Mesenchymal stem cell (in vitro differentiated cells and primary cell): ENCODE results near the gene RIMBP3C.
A peak's percentile ranks its signal among the peaks of the same experiment; 100 is the strongest.

Source experiments
- DNase-seq: peaks from one replicate; pipeline ENCODE4 v3.0.0-alpha.2; 2013
- H2AFZ ChIP-seq: one replicate; pipeline ENCODE4 v1.6.1; 2013; ENCODE audit warnings: low read depth, mild to moderate bottlenecking, control low read depth, inconsistent platforms, low read length, moderate library complexity
- H2AK5ac ChIP-seq: 2 replicates; pipeline ENCODE4 v1.6.1; 2013; ENCODE audit warnings: low read length, moderate library complexity, mild to moderate bottlenecking, inconsistent platforms; ENCODE audit not compliant: severe bottlenecking
- H2BK120ac ChIP-seq: one replicate; pipeline ENCODE4 v1.6.1; 2013; ENCODE audit warnings: low read depth, mild to moderate bottlenecking, inconsistent platforms, low read length, moderate library complexity
- H2BK12ac ChIP-seq, 2 experiments: one replicate each; pipeline ENCODE4 v1.6.1; 2013; ENCODE audit warnings: inconsistent platforms in 2 of 2, low read length in 2 of 2, mild to moderate bottlenecking in 2 of 2, moderate library complexity in 2 of 2, control low read depth in 1 of 2
- H2BK15ac ChIP-seq: one replicate; pipeline ENCODE4 v1.6.1; 2013; ENCODE audit warnings: mild to moderate bottlenecking, low read depth, inconsistent platforms; ENCODE audit not compliant: poor library complexity, severe bottlenecking
- H2BK5ac ChIP-seq: 2 replicates; pipeline ENCODE4 v1.6.1; 2013; ENCODE audit warnings: low read depth, mild to moderate bottlenecking, low read length, control low read depth, inconsistent platforms; ENCODE audit not compliant: poor library complexity, severe bottlenecking
- H3K14ac ChIP-seq, 2 experiments: one replicate each; pipeline ENCODE4 v1.6.1; 2013; ENCODE audit warnings: inconsistent platforms in 2 of 2, low read length in 2 of 2, control low read depth in 1 of 2, mild to moderate bottlenecking in 1 of 2, moderate library complexity in 1 of 2
- H3K18ac ChIP-seq, 2 experiments: one replicate each; pipeline ENCODE4 v1.6.1; 2013; ENCODE audit warnings: inconsistent platforms in 2 of 2, low read length in 2 of 2, control low read depth in 1 of 2, low read depth in 1 of 2, mild to moderate bottlenecking in 1 of 2
- H3K23ac ChIP-seq, 2 experiments: one replicate each; pipeline ENCODE4 v1.6.1; 2013; ENCODE audit warnings: inconsistent platforms in 2 of 2, low read length in 2 of 2, mild to moderate bottlenecking in 2 of 2, moderate library complexity in 2 of 2, control low read depth in 1 of 2
- H3K27ac ChIP-seq: 2 replicates; pipeline ENCODE4 v1.5.1; 2013; ENCODE audit warnings: mild to moderate bottlenecking, moderate library complexity, low read length, control low read depth, inconsistent platforms; ENCODE audit not compliant: poor library complexity, severe bottlenecking
- H3K27me3 ChIP-seq, 2 experiments: 2 replicates each; pipeline versions ENCODE4 v1.6.1 to v1.7.0; 2013; ENCODE audit warnings: low read length in 2 of 2, mild to moderate bottlenecking in 2 of 2, moderate library complexity in 2 of 2, control low read depth in 1 of 2, inconsistent platforms in 1 of 2; ENCODE audit not compliant: control insufficient read depth in 1 of 2, insufficient read depth in 1 of 2
- H3K36me3 ChIP-seq, 2 experiments: 2 replicates each; pipeline versions ENCODE4 v1.6.1 to v1.7.0; 2013; ENCODE audit warnings: low read length in 2 of 2, control low read depth in 1 of 2, inconsistent platforms in 1 of 2, low read depth in 1 of 2, mild to moderate bottlenecking in 1 of 2; ENCODE audit not compliant: insufficient read depth in 2 of 2, control insufficient read depth in 1 of 2
- H3K4ac ChIP-seq, 2 experiments: one replicate each; pipeline ENCODE4 v1.6.1; 2013; ENCODE audit warnings: inconsistent platforms in 2 of 2, low read length in 2 of 2, mild to moderate bottlenecking in 2 of 2, moderate library complexity in 2 of 2, control low read depth in 1 of 2, low read depth in 1 of 2
- H3K4me1 ChIP-seq: 2 replicates; pipeline ENCODE4 v1.6.1; 2013; ENCODE audit warnings: low read depth, low read length, control low read depth; ENCODE audit not compliant: control insufficient read depth, insufficient read depth
- H3K4me2 ChIP-seq: 2 replicates; pipeline ENCODE4 v1.6.1; 2013; ENCODE audit warnings: low read length, mild to moderate bottlenecking, inconsistent platforms; ENCODE audit not compliant: poor library complexity, severe bottlenecking
- H3K4me3 ChIP-seq, 2 experiments: 2 replicates each; pipeline versions ENCODE4 v1.5.1 to v1.7.0; 2013; ENCODE audit warnings: low read length in 2 of 2, mild to moderate bottlenecking in 2 of 2, control low read depth in 1 of 2, low read depth in 1 of 2; ENCODE audit not compliant: insufficient read depth in 1 of 2
- H3K79me1 ChIP-seq: replicated peaks from 2 replicates; pipeline ENCODE4 v1.6.1; 2013; ENCODE audit warnings: mild to moderate bottlenecking, control low read depth, low read length, inconsistent platforms; ENCODE audit not compliant: poor library complexity, severe bottlenecking
- H3K9ac ChIP-seq: 2 replicates; pipeline ENCODE4 v1.7.0; 2013; ENCODE audit warnings: mild to moderate bottlenecking, low read length, moderate library complexity
- H3K9me3 ChIP-seq: 2 replicates; pipeline ENCODE4 v1.7.0; 2013; ENCODE audit warnings: mild to moderate bottlenecking, low read length; ENCODE audit not compliant: control insufficient read depth
- H4K8ac ChIP-seq: one replicate; pipeline ENCODE4 v1.6.1; 2013; ENCODE audit warnings: inconsistent platforms, mild to moderate bottlenecking, low read length, moderate library complexity
- H4K91ac ChIP-seq: one replicate; pipeline ENCODE4 v1.6.1; 2013; ENCODE audit warnings: mild to moderate bottlenecking, low read length, inconsistent platforms
- WGBS: methylation state at CpG from one replicate; pipeline ENCODE4 v1.1.7; 2013; ENCODE audit warnings: mixed read lengths; 5-methylcytosine and 5-hydroxymethylcytosine counted together

The RIMBP3C gene

DNA sequence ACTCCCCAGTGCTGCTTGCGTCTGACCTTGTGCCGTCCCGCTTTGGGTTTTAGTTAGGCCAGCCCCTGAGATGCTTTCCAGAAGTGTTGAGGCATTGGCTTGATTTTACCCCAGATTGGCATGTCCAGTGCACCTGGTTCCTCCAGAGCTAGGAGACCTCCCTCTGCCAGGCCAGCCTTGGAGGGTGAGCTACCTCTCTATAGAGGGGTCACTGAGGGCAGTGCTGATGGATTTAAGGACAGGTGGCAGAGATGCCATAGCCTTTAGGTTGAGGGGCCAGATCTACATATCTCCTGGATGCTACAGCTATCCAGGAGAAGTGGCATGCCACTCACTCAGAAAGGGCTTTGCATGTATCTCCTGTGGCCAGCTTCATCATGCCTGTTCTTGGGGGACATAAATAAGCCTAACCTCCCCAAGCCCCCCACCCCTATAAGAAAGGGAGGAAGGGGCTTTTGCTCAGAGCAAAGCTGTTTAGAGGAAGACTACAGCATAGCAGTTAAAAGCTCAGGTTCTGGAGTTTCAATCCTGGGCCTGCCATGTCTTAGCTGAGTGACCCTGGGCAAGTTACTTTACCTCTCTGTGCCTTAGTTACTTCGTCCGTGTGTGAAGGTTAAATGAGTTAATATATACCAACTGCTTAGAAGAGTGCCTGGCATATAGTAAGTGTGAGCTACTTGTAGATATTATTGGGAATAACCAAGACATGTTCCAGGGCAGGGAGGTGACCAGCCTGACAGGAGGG is 22.7 kb upstream of the RIMBP3C start:
- Histone ChIP-seq H3K36me3 (peaks cover 5 to 24% of the 10 kb centered on the region in 2 experiments), H3K4me1 (peaks cover 39% of the 10 kb centered on the region), H2AFZ (no peak overlapping the region), H3K27me3 (no peaks in the 10 kb centered on the region), H2AK5ac (no peak overlapping the region), H3K79me1 (no peaks in the 10 kb centered on the region), H2BK5ac (no peak overlapping the region), H2BK12ac (no peak overlapping the region), H3K4me2 (no peak overlapping the region), H4K91ac (no peak overlapping the region), H2BK120ac (no peak overlapping the region), H3K27ac (no peak overlapping the region), H3K14ac (no peak overlapping the region), H2BK15ac (no peak overlapping the region), H3K4ac (no peak overlapping the region), H3K23ac (no peak overlapping the region), H3K9me3 (no peaks in the 10 kb centered on the region), H3K9ac (no peak overlapping the region), H4K8ac (no peak overlapping the region), H3K4me3 (no peak overlapping the region), H3K18ac (no peak overlapping the region)
- DNase-seq: no peak
- WGBS: 87% methylated on average over 5 of the region's 5 CpGs

DNA sequence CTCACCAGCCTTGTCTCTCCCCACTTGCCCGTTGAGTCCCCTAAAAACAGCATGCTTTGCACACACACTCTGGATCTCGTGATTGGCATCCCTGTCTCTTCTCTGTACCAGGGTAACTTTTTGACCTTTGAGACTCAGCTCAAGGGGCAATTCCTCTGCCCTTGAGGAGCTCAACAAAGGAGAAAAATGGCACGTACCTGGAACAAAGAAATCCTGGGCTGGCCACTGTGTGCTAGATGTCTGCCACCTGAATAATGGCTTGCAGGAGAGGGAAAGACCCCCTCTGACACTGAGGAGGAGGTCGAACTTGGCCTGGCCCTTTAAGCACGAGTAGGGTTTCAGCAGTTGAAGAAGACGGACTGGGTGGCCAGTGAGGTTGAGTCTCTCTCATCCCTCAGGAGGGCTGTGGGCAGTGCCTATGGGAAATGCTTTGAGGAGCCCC is 22.1 kb upstream of the RIMBP3C start:
- Histone ChIP-seq H3K23ac (no peak overlapping the region), H2BK15ac (no peak overlapping the region), H3K4me1 (peaks cover 35% of the 10 kb centered on the region), H3K27ac (peak overlapping the region; percentile 14), H4K8ac (no peak overlapping the region), H3K79me1 (no peaks in the 10 kb centered on the region), H3K4me2 (no peak overlapping the region), H3K9ac (no peak overlapping the region), H2AFZ (no peak overlapping the region), H2BK120ac (no peak overlapping the region), H3K4ac (no peak overlapping the region), H3K36me3 (peaks cover 2 to 24% of the 10 kb centered on the region in 2 experiments), H2BK5ac (no peak overlapping the region), H3K18ac (no peak overlapping the region), H4K91ac (no peak overlapping the region), H3K27me3 (no peaks in the 10 kb centered on the region), H3K14ac (no peak overlapping the region), H3K4me3 (no peak overlapping the region), H3K9me3 (no peaks in the 10 kb centered on the region), H2AK5ac (no peak overlapping the region), H2BK12ac (no peak overlapping the region)
- WGBS: 87% methylated on average over 6 of the region's 6 CpGs
- DNase-seq: no peak

DNA sequence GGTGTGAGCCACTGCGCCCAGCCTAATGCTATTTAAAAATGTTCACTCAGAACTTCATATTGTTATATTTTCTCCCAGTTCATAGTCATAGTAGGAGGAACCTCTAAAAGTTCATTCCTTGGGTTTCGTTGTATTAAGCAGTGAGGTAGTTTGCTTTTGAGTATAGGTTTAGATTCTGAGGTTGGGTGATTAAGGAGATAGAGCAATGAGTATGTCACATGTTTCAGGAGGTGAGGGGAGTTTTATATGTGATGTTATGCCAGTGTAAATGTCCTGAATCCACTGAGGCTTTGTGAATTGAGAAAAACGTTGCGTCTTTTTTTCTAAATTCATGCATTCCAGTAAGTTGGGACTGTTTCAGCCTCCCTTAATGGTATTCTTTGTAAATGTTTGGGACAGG is 20.4 kb upstream of the RIMBP3C start:
- H2BK120ac ChIP-seq: no peak overlapping the region
- 100% methylated on average over 3 of the region's 4 CpGs for WGBS
- no peak overlapping the region for H3K23ac ChIP-seq
- no peak overlapping the region for H2BK15ac ChIP-seq
- H3K36me3 ChIP-seq: peaks cover 0 to 24% of the 10 kb centered on the region in 2 experiments
- no peak for DNase-seq
- no peaks in the 10 kb centered on the region for H3K9me3 ChIP-seq
- no peak overlapping the region for H2BK12ac ChIP-seq
- H3K4me2 ChIP-seq: no peak overlapping the region
- H4K91ac ChIP-seq: no peak overlapping the region
- no peak overlapping the region for H2AFZ ChIP-seq
- H3K27me3 ChIP-seq: no peaks in the 10 kb centered on the region
- no peak overlapping the region for H2BK5ac ChIP-seq
- no peak overlapping the region for H2AK5ac ChIP-seq
- H3K4ac ChIP-seq: no peak overlapping the region
- H4K8ac ChIP-seq: no peak overlapping the region
- H3K14ac ChIP-seq: no peak overlapping the region
- H3K4me1 ChIP-seq: peaks cover 33% of the 10 kb centered on the region
- no peaks in the 10 kb centered on the region for H3K79me1 ChIP-seq
- H3K27ac ChIP-seq: no peak overlapping the region
- H3K18ac ChIP-seq: no peak overlapping the region
- H3K9ac ChIP-seq: no peak overlapping the region
- no peak overlapping the region for H3K4me3 ChIP-seq

DNA sequence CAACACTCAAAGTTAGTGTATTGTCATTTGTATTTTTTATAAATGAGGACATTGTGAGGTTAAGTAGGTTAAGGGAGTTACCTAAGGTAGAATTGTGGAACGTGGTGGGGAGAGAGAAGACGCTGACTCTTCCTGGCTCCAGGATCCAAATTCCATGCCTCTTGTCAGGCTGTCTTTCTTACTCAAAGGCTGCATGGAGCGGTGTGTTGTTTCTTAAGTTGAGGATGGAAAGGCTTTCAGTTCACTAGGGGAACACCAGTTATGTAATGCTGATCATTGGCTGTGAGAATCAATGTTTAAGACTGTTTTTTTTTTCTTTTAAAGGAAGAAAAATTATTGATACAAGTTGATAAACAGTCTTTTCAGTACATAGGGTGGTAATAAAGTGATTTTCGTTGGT is 19.1 kb upstream of the RIMBP3C start:
- Histone ChIP-seq H3K4me2 (no peak overlapping the region), H2BK15ac (no peak overlapping the region), H3K27me3 (no peaks in the 10 kb centered on the region), H2BK12ac (no peak overlapping the region), H4K91ac (no peak overlapping the region), H2AK5ac (no peak overlapping the region), H3K14ac (no peak overlapping the region), H2BK5ac (no peak overlapping the region), H2AFZ (no peak overlapping the region), H4K8ac (no peak overlapping the region), H3K4ac (no peak overlapping the region), H3K4me3 (peak overlapping the region in 1 of 2 experiments; percentile 96), H3K27ac (no peak overlapping the region), H3K79me1 (no peaks in the 10 kb centered on the region), H3K23ac (no peak overlapping the region), H3K4me1 (peaks cover 33% of the 10 kb centered on the region), H3K9ac (peak overlapping the region; percentile 100), H2BK120ac (no peak overlapping the region), H3K18ac (no peak overlapping the region), H3K9me3 (no peaks in the 10 kb centered on the region), H3K36me3 (peaks cover 0 to 24% of the 10 kb centered on the region in 2 experiments)
- WGBS: 87% methylated on average over 4 of the region's 4 CpGs
- no peak for DNase-seq
